NB4 (cell line): ENCODE measurements around the gene IZUMO4.

Source experiments
- DNase-seq: peaks from one replicate; pipeline ENCODE4 v3.0.0; 2010; ENCODE audit warnings: low read depth
- H3K4me3 ChIP-seq: one replicate; pipeline ENCODE4 v1.5.1; 2011; ENCODE audit warnings: mild to moderate bottlenecking, low read depth, low read length, moderate library complexity
- MYC ChIP-seq: IDR thresholded peaks from 2 replicates; pipeline ENCODE4 v1.6.1; 2011; ENCODE audit warnings: low read depth, low read length
- POLR2A ChIP-seq: IDR thresholded peaks from 2 replicates; pipeline ENCODE4 v1.6.1; 2011; ENCODE audit warnings: mild to moderate bottlenecking; ENCODE audit not compliant: insufficient read length; ENCODE audit errors: extremely low read depth
- TF ChIP-seq, protein P1 (sequence below): IDR thresholded peaks from 2 replicates; pipeline ENCODE4 v1.6.1; 2011; ENCODE audit warnings: low read depth, low read length
- TF ChIP-seq, protein P2 (sequence below): IDR thresholded peaks from one replicate; pipeline ENCODE4 v1.5.1; 2012; ENCODE audit warnings: low read depth, low read length

The IZUMO4 gene

DNA sequence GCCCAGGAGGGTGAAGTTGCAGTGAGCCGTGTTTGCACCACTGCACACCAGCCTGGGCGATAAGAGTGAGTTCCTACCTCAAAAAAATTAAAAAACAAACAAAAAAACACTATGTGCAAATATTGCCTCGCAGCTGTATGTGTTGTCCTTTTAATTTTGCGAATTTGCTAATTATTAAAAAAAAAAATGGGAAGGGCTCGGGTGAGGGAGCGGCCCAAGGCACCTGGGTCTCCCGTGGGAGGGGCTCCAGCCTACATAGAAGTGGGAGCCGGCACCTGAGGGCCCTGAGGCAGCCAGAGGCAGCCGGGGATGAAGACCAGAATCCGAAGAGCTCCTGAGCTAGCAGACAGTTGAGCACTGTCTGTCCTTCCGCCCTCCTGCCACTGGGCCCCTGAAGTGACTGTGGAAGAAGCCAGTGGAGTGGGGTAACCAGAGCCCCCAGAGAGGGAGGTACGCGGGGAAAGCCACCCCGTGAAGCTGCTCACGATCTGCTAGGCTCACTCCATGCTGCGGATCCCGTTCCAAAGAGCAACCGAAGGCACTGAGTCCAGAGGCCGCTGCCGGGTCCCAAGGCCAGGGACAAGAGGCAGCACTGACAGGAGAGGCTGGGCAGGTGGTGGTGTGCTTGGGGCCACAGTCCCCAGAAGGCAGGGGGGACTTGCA, 6.5 kb downstream of the IZUMO4 start:
- no peak for DNase-seq

DNA sequence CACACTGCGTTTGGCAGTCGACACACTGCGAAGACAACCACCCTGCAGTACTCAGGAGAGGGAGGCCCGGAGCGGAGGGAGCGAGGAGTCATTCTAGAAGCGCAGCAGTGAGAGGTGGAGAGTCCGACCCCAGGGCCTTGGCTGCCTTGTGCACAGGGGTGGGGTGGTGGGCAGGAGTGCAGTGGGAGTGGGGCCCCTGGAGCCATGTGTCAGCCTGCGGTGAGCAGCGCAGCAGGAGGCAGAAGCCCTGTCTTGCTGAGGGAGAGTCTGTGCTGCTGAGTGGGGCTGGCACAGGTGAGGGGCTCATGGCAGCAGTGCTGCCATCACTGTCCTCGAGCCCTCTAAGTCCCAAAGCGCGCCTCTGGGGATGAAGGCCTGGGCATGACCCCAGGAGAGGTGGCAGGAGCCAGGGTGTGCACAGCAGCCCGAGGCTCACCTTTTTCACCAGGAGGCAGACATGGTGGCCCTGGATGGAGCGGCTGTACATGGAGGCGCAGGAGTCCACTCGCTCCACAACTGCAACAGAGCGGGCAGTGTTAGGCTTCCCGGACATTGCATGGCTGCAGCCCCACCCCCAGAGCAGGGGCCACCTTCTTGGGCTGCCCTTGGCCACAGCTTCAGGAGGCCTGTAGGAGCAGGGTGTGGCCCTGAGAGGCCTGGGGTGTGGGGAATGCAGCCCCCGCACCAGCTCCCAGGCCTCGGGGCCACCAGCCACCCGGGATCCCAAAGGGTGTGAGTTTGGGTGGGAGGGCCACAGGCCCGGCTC, 11.7 kb downstream of the IZUMO4 start:
- no peak overlapping the region for H3K4me3 ChIP-seq
- TF ChIP-seq, protein P1, sequence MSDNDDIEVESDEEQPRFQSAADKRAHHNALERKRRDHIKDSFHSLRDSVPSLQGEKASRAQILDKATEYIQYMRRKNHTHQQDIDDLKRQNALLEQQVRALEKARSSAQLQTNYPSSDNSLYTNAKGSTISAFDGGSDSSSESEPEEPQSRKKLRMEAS, result no peak
- TF ChIP-seq, protein P2, sequence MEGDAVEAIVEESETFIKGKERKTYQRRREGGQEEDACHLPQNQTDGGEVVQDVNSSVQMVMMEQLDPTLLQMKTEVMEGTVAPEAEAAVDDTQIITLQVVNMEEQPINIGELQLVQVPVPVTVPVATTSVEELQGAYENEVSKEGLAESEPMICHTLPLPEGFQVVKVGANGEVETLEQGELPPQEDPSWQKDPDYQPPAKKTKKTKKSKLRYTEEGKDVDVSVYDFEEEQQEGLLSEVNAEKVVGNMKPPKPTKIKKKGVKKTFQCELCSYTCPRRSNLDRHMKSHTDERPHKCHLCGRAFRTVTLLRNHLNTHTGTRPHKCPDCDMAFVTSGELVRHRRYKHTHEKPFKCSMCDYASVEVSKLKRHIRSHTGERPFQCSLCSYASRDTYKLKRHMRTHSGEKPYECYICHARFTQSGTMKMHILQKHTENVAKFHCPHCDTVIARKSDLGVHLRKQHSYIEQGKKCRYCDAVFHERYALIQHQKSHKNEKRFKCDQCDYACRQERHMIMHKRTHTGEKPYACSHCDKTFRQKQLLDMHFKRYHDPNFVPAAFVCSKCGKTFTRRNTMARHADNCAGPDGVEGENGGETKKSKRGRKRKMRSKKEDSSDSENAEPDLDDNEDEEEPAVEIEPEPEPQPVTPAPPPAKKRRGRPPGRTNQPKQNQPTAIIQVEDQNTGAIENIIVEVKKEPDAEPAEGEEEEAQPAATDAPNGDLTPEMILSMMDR, result no peak
- TF ChIP-seq MYC, result no peak
- TF ChIP-seq POLR2A, result no peak
- DNase-seq, result no peak

More for the DNA sequence above, 6.5 kb downstream of the IZUMO4 start:
- H3K4me3 ChIP-seq, result no peak overlapping the region
- TF ChIP-seq, protein P2, result no peak
- no peak for TF ChIP-seq POLR2A
- TF ChIP-seq, protein P1, result no peak
- TF ChIP-seq MYC, result no peak

DNA sequence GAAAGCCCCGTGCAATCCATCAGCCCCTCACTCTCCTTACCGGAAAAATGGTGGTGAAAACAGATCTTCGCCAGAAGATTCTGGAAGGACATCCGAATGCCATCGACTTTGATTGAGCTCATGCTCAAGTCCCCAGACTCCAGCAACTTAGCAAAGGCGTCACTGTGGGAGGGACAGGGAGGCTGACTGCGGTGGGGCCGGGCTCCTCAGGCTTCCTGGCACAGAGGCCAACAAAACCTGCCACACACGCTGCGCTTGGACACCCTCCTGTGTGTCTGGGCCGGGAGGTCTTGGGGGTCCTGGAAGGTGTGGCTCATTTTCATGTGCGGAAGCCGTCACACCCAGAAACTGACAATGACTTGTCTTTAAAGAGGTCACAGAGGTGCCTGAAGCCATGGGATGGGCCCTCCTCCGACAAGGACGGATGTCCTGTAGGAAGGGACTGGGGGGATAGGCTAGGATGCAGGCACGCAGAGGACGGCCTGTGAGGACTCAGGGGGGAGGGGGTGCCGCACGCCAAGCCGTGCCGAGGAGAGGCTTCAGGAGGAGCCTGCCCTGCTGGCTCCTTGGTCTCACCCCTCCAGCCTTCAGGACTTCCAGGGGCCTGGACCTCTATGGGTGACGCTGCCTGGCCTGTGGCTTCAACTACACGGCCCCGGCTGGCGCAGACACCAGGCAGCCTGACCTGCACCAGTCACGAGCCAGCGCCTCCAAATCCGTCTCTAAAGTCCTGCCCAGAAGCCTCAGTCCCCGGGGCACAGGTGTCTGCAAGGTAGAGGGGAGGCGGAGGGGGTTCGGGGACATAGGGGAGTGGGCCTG, 12.5 kb downstream of the IZUMO4 start:
- no peak for TF ChIP-seq POLR2A
- no peak overlapping the region for H3K4me3 ChIP-seq
- no peak for DNase-seq

DNA sequence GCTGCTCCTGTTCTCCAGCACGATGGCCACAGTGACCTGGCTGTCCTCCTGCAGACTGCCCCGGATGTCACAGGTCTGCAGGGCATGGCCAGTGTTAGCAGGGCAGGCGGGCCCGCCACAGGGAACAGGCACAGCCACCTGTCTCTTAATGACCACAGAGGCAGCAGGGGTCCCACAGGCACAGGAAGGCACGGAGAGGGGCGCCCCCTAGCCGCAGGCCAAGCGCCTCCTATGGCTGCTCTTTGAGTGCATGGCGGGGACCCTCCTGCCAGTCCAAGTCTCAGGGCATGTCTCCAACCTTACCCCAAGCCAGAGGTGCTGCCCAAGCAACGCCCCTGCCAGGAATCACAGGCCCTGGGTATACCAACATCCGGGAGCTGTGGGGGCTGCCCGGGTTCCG, 14.1 kb downstream of the IZUMO4 start:
- no peak overlapping the region for H3K4me3 ChIP-seq
- no peak for DNase-seq
- TF ChIP-seq, protein P1, result no peak
- TF ChIP-seq MYC (no peak), POLR2A (no peak)
- TF ChIP-seq, protein P2, result no peak

DNA sequence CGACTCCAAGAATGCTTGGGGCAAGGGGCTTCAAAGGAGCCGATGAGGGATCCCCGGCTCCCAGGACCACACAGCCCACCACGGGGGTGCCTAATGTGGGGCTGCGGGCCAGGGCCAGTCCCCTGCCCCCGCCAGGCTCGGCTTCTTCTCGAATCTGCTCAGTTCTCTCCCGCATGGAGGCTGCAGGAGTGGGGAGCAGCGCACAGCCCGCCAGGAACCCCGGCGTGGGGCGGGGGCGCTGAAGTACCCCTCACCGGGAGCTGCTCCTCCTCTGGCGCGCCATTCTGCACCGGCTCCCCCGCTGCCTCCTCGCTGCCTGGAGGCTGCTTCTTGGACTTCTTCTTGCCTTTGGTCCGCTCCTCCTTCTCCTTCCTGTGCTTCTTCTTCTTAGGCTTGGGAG, 14.7 kb downstream of the IZUMO4 start:
- TF ChIP-seq, protein P2, result no peak
- TF ChIP-seq MYC, result no peak
- TF ChIP-seq, protein P1, result no peak
- TF ChIP-seq POLR2A, result no peak
- DNase-seq, result no peak
- no peak overlapping the region for H3K4me3 ChIP-seq

DNA sequence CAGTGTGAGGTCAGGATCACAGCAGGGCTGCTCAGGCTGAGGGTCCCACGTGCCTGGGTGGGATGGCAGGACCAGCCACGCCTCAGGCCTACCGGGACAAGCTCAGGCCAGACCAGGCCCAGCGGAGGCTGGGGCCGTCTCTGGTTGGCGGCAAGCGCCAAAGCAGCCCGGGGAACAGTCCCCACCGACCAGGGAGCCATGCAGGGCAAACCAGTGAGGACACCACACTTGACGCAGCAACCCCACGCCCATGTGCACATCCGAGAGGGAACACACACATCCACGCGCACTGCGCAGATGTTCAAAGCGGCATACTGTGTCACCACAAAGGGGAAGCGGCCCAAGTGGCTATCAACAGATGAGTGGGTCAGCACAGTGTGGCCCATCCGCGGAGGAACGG, 15.2 kb downstream of the IZUMO4 start:
- H3K4me3 ChIP-seq, result no peak overlapping the region
- TF ChIP-seq MYC, result no peak
- TF ChIP-seq, protein P2, result no peak
- TF ChIP-seq, protein P1, result no peak
- no peak for TF ChIP-seq POLR2A
- no peak for DNase-seq
